GM12873 (cell line): Measurements from ENCODE around the gene SPRY1.

Experiments
- TF ChIP-seq, protein P1 (sequence below): IDR thresholded peaks from 2 replicates; pipeline ENCODE4 v1.5.1; 2012; ENCODE audit warnings: low read depth, mild to moderate bottlenecking, moderate library complexity, low read length, control low read depth; ENCODE audit not compliant: insufficient read depth; ENCODE audit errors: missing control alignments

The SPRY1 gene

DNA sequence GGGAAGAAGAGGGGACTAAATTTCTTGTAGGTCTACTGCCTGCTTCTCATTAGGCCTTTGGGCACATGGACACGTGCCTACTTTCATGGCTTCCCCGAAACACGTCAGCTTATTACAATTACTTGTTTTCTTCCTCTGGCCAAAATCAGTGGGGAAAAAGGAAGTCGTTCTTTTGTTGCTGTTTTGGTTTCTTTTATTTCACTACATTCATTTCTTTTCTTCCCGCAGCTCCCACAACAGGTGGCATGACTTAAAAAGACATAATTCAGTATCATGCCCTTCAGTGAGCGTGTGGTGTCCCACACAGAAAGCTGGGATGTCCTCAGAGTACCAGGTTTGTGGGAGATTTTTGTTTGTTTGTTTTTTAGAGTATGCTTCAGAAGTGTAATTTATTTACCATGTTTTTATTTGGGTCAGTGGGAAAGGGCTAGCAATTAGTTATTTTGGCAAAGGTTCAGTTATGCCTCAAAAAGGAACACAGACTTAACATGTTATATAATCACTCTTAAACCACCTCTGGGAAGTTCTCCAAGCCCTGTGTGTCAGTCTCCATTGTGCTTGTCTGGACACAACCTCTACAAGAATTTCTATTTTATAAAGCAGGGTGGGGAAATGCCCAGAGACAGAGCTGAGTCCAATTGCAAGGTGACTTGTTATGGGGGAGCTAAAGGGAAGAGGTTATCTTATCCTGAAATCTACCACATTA lies 44.2 kb upstream of the SPRY1 start:
- TF ChIP-seq, protein P1, sequence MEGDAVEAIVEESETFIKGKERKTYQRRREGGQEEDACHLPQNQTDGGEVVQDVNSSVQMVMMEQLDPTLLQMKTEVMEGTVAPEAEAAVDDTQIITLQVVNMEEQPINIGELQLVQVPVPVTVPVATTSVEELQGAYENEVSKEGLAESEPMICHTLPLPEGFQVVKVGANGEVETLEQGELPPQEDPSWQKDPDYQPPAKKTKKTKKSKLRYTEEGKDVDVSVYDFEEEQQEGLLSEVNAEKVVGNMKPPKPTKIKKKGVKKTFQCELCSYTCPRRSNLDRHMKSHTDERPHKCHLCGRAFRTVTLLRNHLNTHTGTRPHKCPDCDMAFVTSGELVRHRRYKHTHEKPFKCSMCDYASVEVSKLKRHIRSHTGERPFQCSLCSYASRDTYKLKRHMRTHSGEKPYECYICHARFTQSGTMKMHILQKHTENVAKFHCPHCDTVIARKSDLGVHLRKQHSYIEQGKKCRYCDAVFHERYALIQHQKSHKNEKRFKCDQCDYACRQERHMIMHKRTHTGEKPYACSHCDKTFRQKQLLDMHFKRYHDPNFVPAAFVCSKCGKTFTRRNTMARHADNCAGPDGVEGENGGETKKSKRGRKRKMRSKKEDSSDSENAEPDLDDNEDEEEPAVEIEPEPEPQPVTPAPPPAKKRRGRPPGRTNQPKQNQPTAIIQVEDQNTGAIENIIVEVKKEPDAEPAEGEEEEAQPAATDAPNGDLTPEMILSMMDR, result no peak

DNA sequence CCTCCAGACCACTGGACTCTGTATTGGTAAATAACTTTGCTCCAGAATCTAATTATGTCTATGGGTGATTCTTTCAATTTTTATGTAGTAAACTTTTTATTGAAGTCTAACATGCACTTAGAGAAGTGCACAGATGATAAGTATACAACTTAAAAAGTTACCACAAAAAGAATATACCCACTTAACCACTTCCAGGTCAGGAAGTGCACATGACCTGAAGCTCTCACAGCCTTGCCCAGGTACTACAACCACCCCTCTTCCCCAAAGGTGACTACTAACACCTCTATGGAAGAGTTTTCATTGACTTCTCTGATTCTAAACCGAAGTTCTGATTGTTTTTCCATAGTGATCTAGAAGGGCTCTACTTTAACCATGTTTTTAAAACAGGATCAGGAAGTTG lies 43.6 kb upstream of the SPRY1 start:
- TF ChIP-seq, protein P1, result no peak

- TF ChIP-seq, protein P1, result no peak
Observed at GRCh38 chr4:123353656-123354055, 42.9 kb upstream of the SPRY1 start.

DNA sequence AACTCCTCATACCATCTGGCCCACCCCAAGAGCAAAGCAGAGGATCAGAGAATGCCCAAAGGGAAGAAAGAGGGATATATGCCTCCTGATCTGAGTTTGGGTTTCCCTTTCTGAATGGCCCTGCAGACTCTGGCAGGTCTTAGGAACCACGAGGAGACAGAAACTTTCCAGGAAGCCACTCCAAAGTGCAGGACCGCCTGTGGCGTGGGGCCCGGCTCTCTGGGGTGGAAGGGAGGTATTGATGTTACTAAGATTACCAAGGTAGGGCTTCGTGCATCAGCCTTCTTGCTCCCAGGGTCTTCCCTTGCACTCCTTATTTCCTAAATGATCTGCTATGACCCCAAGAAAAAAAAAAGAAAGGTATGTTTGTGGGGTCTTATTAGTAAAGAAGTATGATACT lies 41.9 kb upstream of the SPRY1 start:
- TF ChIP-seq, protein P1, result no peak

- TF ChIP-seq, protein P1, result no peak
Observed at GRCh38 chr4:123356921-123357320, 39.7 kb upstream of the SPRY1 start.

DNA sequence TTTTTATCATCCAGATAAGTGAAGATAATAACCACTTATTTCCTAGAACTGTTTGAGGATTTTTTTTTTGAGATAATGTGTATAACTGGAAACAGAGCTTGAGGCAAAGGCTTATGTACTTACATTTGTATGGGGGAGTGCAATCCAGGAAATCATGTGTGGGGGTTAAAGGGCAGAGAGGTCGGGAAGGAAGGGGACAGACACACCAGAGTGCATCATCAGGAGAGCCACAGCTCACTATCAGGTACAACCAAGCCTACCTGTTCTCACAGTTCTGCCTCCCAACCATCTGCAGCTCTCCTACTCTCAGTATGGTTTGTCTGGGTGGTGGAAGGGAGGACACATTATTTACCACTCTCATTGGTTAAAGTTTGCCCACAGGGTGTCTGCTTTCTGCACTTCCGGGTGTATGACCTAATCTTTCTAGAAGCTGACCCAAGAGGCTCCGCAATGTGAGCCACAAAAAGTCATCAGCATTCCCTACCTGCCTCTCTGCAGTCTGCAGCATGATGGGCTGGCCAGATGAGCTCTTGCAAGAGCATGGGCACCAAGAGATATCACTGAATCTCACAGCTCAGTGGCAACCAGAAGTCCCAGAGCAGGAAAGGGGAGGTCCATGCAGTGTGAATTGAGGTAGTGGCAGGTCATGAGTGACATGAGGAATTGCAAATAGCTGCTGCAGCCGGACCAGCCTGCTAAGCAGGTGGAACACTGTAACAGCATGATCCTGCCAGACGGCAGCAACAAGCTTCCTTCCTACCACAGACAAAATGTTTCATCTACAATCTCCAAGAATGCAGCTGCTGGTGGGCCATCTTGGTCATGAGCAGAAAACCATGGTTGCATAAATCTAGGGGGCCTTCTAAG lies 36.9 kb upstream of the SPRY1 start:
- TF ChIP-seq, protein P1, result no peak

GRCh38 chr4:123361195-123361861 lies 35.3 kb upstream of the SPRY1 start:
- TF ChIP-seq, protein P1, result no peak
